Tibial artery (tissue), 4 donors: Measurements from ENCODE around the gene UBE2G2.
A peak's percentile ranks its signal among the peaks of the same experiment; 100 is the strongest.

Experiments
- DNase-seq, 2 donors: peaks; one replicate each; pipeline ENCODE4 v3.0.0-alpha.2; 2019
- H3K27ac ChIP-seq, 2 donors: fragments of 200-600 bp; sonication (generic) in 1 of 2; 1 replicate in 1 of 2; 2 replicates in 1 of 2; pipeline ENCODE4 v1.5.1; 2018 to 2019; ENCODE audit warnings: mild to moderate bottlenecking in 1 of 2
- H3K27me3 ChIP-seq, 2 donors: fragments of 200-600 bp; sonication (generic) in 1 of 2; one replicate each; pipeline versions ENCODE4 v1.5.1 to v1.6.0; 2016 to 2019
- H3K36me3 ChIP-seq, 3 donors: fragments of 200-600 bp; sonication (generic) in 2 of 3; one replicate each; pipeline ENCODE4 v1.5.1; 2016 to 2019; ENCODE audit warnings: mild to moderate bottlenecking in 2 of 3
- H3K4me1 ChIP-seq, 4 donors: fragments of 200-600 bp; sonication (generic) in 2 of 4; 1 replicate in 3 of 4; 2 replicates in 1 of 4; pipeline ENCODE4 v1.5.1; 2016 to 2019
- H3K4me3 ChIP-seq, 2 donors: fragments of 200-600 bp; sonication (generic) in 1 of 2; 1 replicate in 1 of 2; 2 replicates in 1 of 2; pipeline ENCODE4 v1.5.1; 2018 to 2019; ENCODE audit warnings: mild to moderate bottlenecking in 2 of 2
- H3K9me3 ChIP-seq, 3 donors: fragments of 200-600 bp; sonication (generic) in 1 of 3; one replicate each; pipeline ENCODE4 v1.5.1; 2016 to 2019
- intact Hi-C: fragments of 100-400 bp; cut with DNase I; formaldehyde crosslinking; loops from one replicate; pipeline ENCODE4 v1.15.0; 2023; ENCODE audit warnings: low total_unique reads
- TF ChIP-seq, protein P1 (sequence below), 2 experiments: fragments of 200-600 bp in 1 of 2; fragments of 450-650 bp in 1 of 2; IDR thresholded peaks; one replicate each; pipeline ENCODE4 v1.5.1; 2017 to 2019; ENCODE audit warnings: antibody characterized with exemption in 2 of 2, mild to moderate bottlenecking in 1 of 2, moderate library complexity in 1 of 2

The UBE2G2 gene

DNA sequence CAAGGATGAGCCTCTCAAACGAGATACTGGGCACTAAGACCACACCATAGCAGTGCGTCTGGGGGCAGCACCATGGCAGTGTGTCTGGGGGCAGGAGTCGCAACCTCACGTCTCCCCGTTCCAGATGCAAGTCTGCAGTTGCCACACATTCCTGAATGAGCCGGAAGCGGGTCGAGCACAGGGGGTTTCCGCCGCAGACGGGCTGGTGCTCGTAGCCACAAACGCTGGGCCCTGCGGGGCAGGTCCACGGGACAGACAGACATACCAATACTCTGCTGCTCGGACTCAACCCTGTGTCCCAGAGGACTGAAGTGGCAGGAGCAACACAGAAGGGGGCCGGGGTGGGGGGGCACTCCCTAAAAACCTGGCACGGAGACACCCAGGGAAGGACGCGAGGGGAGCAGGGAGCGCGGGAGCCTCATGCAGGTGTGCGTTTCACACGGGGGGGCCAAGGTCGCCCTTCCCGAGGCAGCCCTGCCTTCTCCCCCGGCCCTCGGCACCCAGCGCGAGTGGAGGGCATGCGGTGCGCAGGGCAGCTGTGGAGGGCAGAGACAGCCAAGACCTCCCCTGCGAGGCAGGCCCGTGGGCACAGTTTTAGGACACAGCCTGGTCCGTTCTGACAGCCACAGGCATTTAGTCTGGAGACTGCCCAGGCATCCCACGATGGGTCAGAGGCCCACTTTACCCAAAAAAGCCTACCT lies 47.4 kb upstream of the UBE2G2 start:
- H3K27ac ChIP-seq, result no peak overlapping the region
- H3K27me3 ChIP-seq, result peaks cover 0 to 7% of the 10 kb centered on the region in 2 donors
- H3K9me3 ChIP-seq, result no peaks in the 10 kb centered on the region
- peaks cover 43 to 61% (median 57%) of the 10 kb centered on the region in 3 donors for H3K36me3 ChIP-seq
- H3K4me1 ChIP-seq, result peaks cover 0 to 28% (median 18%) of the 10 kb centered on the region in 4 donors
- TF ChIP-seq, protein P1, sequence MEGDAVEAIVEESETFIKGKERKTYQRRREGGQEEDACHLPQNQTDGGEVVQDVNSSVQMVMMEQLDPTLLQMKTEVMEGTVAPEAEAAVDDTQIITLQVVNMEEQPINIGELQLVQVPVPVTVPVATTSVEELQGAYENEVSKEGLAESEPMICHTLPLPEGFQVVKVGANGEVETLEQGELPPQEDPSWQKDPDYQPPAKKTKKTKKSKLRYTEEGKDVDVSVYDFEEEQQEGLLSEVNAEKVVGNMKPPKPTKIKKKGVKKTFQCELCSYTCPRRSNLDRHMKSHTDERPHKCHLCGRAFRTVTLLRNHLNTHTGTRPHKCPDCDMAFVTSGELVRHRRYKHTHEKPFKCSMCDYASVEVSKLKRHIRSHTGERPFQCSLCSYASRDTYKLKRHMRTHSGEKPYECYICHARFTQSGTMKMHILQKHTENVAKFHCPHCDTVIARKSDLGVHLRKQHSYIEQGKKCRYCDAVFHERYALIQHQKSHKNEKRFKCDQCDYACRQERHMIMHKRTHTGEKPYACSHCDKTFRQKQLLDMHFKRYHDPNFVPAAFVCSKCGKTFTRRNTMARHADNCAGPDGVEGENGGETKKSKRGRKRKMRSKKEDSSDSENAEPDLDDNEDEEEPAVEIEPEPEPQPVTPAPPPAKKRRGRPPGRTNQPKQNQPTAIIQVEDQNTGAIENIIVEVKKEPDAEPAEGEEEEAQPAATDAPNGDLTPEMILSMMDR (IDR thresholded peaks at IDR 0.05), result no peak
- intact Hi-C loops, result no loop called here
- no peak overlapping the region for H3K4me3 ChIP-seq
- peak in 1 of 2 donors; percentile 66 for DNase-seq

DNA sequence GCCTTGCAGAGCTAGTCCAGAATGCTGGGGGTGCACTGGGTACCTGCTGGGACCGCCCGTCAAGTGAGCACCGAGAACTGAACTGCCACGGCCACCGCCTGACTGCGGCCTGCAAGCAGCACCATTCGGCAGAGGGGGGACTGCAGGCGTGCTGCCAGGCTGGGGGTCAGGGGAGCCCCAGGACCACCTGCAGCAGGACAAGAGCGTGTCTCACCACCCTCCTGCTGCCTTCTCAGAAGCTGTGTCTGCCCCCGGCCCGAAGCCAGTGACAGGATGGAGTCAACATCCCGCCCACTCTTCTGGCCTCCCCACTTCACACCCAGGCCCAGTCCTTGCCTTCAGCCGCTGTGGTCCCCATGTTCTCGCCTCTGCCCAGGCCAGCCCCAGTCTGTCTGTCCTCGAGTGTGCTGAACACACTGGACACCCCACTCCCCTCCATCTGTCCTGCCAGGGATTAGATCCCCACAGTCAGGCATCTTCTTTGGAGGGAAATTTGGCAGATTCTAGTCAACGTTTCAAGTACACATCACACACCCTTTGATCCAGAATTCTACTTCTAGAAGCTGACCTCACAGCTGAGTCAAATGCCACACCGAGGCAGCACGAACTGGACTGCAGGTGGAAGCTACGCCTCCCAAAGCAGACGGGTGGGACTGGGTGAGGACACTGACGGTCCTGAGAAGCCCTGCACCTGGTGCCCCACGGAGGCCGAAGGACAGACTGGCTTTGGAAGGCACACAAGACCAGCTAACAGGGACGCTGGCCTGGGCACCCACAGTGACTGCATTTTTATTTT lies 45.8 kb upstream of the UBE2G2 start:
- Histone ChIP-seq H3K27ac (no peak overlapping the region), H3K27me3 (peaks cover 0 to 10% of the 10 kb centered on the region in 2 donors), H3K4me1 (peaks cover 0 to 24% (median 18%) of the 10 kb centered on the region in 4 donors), H3K36me3 (peaks cover 38 to 49% (median 42%) of the 10 kb centered on the region in 3 donors), H3K4me3 (no peak overlapping the region), H3K9me3 (no peaks in the 10 kb centered on the region)
- intact Hi-C loops, result no loop called here
- DNase-seq, result peak in 1 of 2 donors; percentile 49
- TF ChIP-seq, protein P1 (IDR thresholded peaks at IDR 0.05), result no peak

DNA sequence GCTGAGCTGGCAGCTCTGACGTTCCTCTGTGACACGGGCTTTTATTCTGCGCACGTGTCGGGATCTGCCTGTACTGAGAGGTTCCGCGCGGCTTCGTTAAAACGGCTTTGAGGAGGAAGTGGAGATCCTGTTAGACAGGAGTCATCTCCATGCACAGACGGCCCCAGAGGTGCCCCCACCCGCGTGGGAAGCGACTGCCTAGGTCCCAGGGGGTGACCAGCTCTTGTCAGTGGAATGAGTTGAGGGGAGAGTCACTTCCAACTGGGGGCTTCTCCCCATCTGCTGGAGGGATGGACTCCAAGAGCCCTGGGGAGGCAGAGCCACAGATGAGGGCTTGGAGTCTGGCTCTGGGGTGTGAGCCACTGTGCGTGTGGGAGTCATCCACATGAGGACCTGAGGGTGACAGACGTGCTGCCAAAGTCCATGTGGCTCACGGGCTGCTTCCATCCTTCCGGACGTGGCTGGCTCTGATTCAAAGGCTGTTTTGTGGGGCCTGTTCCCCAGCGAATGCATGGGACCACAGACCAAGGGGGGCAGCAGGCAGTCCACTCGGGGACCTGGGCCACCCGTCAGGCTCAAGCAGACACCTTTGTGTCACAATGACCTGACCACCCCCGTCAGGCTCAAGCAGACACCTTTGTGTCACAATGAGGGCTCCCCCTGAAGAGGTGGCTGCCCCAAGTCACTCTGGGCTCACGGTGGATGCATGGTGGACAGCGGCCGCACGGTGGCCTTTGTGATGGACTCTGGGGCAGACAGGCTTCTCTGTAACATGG lies 45.1 kb upstream of the UBE2G2 start:
- Histone ChIP-seq H3K9me3 (no peaks in the 10 kb centered on the region), H3K27ac (no peak overlapping the region), H3K36me3 (peaks cover 34 to 41% (median 37%) of the 10 kb centered on the region in 3 donors), H3K27me3 (peaks cover 0 to 14% of the 10 kb centered on the region in 2 donors), H3K4me1 (peaks cover 0 to 24% (median 18%) of the 10 kb centered on the region in 4 donors), H3K4me3 (peak overlapping the region in 1 of 2 donors; percentile 46)
- TF ChIP-seq, protein P1 (IDR thresholded peaks at IDR 0.05), result no peak
- DNase-seq, result peak; percentile 78 to 85
- intact Hi-C loops, result no loop called here

DNA sequence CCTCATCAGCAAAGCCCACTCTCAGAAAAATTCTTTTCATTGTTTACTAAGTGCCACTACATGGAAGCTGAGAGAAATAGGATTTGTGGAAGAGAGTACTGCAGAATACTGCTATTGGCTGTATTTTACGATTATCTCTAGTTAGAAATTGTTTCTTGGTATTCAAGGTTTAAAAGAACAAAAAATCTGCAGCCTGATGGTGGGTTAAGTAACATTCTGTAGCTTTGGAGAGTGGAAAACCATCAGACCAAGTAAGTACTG lies 44.5 kb upstream of the UBE2G2 start:
- TF ChIP-seq, protein P1 (IDR thresholded peaks at IDR 0.05), result no peak
- Histone ChIP-seq H3K4me1 (peaks cover 0 to 24% (median 18%) of the 10 kb centered on the region in 4 donors), H3K27me3 (peaks cover 0 to 15% of the 10 kb centered on the region in 2 donors), H3K36me3 (peaks cover 29 to 35% (median 32%) of the 10 kb centered on the region in 3 donors), H3K9me3 (no peaks in the 10 kb centered on the region), H3K27ac (no peak overlapping the region), H3K4me3 (peak overlapping the region; percentile 26 to 46)
- no peak for DNase-seq
- intact Hi-C loops, result no loop called here

DNA sequence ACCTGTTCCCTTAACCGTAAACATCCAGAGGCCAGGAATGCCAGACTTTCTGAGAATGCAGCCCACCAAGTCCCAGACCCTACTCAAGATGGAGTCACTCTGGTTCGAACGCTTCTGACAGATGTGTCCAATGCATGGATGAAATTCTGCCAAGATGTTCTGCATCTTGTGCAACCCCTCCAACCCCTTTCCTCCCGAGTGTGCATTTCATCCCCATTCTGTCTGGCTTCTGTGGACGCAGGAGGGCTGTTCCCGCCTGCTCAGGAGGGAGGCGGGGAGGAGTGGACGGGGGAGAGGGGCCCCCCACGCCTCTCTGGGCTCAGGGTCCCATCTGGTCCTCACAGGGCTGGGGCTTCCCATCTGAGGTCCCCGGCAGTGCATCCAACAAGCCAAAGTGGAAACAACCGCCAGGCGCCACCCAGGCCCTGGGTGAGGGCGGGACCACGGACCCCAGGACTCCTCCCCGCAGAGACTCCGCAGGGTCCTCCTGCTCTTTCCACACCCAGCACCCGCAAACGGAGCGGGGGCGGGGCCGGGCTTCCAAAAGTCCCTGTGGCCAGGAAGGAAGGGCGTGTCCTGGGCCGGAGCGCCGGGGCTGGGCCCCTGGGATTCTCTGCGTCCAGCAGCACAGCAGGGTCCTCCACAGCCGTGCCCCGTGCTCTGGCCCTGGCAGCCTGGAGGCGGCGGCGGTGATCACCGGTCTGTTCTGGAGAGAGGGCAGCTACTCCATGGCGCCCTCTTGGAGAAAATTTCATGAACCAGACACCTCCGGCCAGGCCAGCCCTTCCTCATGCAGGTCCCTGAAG lies 44.0 kb upstream of the UBE2G2 start:
- Histone ChIP-seq H3K4me1 (peaks cover 0 to 24% (median 18%) of the 10 kb centered on the region in 4 donors), H3K4me3 (peak overlapping the region; percentile 26 to 46), H3K27me3 (peaks cover 0 to 17% of the 10 kb centered on the region in 2 donors), H3K9me3 (no peaks in the 10 kb centered on the region), H3K36me3 (peaks cover 23 to 30% (median 27%) of the 10 kb centered on the region in 3 donors), H3K27ac (no peak overlapping the region)
- intact Hi-C loops, result no loop called here
- TF ChIP-seq, protein P1 (IDR thresholded peaks at IDR 0.05), result no peak
- peak; percentile 51 to 79 for DNase-seq
